Gastroesophageal sphincter (tissue), 4 donors: ENCODE results near the gene SLAMF1. TPM values are rescaled to one million over a fixed set of nuclear protein-coding genes. Genes with fewer than 3 reads are reported as not detected.

Experiments
- ATAC-seq: fragments of 150-250 bp; one replicate; pipeline ENCODE4 v1.9.1; 2016; ENCODE audit warnings: mild to moderate bottlenecking, moderate library complexity
- H3K27ac ChIP-seq, 4 donors: fragments of 200-600 bp; sonication (generic) in 3 of 4; 1 replicate in 3 of 4; 2 replicates in 1 of 4; pipeline ENCODE4 v1.5.1; 2016 to 2019
- H3K27me3 ChIP-seq: fragments of 200-600 bp; sonication (generic); one replicate; pipeline ENCODE4 v1.5.1; 2019
- H3K36me3 ChIP-seq, 2 donors: fragments of 200-600 bp; sonication (generic); one replicate each; pipeline ENCODE4 v1.5.1; 2019; ENCODE audit warnings: control low read depth in 1 of 2
- H3K4me1 ChIP-seq, 3 donors: fragments of 200-600 bp; sonication (generic); 1 replicate in 2 of 3; 2 replicates in 1 of 3; pipeline ENCODE4 v1.5.1; 2016 to 2019; ENCODE audit warnings: control low read depth in 2 of 3
- H3K4me3 ChIP-seq, 2 donors: fragments of 200-600 bp; sonication (generic); one replicate each; pipeline ENCODE4 v1.5.1; 2019; ENCODE audit warnings: mild to moderate bottlenecking in 1 of 2, moderate library complexity in 1 of 2
- H3K9me3 ChIP-seq, 3 donors: fragments of 200-600 bp; sonication (generic); one replicate each; pipeline ENCODE4 v1.5.1; 2017 to 2019; ENCODE audit warnings: control low read depth in 2 of 3
- EP300 ChIP-seq: sonication (generic); formaldehyde crosslinking; IDR thresholded peaks from one replicate; pipeline ENCODE4 v1.6.1; 2017; ENCODE audit warnings: antibody characterized with exemption, mild to moderate bottlenecking
- POLR2A ChIP-seq, 2 donors: fragments of 450-650 bp; IDR thresholded peaks; one replicate each; pipeline ENCODE4 v1.6.1; 2017; ENCODE audit warnings: antibody characterized with exemption in 2 of 2, mild to moderate bottlenecking in 2 of 2, moderate library complexity in 1 of 2
- POLR2AphosphoS5 ChIP-seq: sonication (generic); formaldehyde crosslinking; IDR thresholded peaks from one replicate; pipeline ENCODE4 v1.6.1; 2017; ENCODE audit warnings: antibody characterized with exemption
- WGBS, 2 donors: methylation state at CpG; one replicate each; pipeline ENCODE4 v1.1.5; 2018; ENCODE audit warnings: low coverage in 1 of 2; 5-methylcytosine and 5-hydroxymethylcytosine counted together
- total RNA-seq, 4 donors: library from RNA; depleted of rRNA; stranded (reverse); fragments of >200 nt; gene quantifications; one replicate each; pipeline ENCODE4 v1.1.0, GENCODE V29; 2016
- TF ChIP-seq, protein P1 (sequence below), 4 experiments: fragments of 200-600 bp in 2 of 4; fragments of 450-650 bp in 2 of 4; sonication (generic) in 1 of 4; IDR thresholded peaks; one replicate each; pipeline ENCODE4 v1.5.1; 2017 to 2019; ENCODE audit warnings: antibody characterized with exemption in 4 of 4, mild to moderate bottlenecking in 2 of 4, moderate library complexity in 2 of 4

Gene SLAMF1
- total RNA-seq, 4 donors from 2014 or later: 0.12 to 2.8 (median 1.2) TPM; not detected in 1

DNA sequence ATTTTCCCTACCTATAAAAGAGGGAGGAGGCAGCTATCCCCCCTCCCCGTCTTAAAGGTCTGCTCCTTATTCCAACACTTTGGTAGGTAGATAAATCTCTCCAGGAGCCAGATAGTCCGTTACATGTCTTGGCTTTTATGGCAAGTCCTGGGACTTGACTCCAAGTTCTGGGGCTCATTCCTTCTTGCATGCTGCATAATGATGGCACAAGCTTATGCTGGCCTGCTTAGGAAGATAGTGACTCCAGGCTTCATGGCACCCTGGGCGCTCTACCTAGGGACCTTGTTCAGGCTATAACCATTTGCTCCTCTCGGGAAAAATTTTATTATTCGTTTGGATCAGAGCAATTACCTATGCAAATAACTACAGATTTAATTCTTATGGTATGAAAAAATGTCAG lies 3.7 kb downstream of the SLAMF1 start:
- peaks cover 4% of the 10 kb centered on the region for H3K27me3 ChIP-seq
- H3K36me3 ChIP-seq: no peaks in the 10 kb centered on the region
- ATAC-seq: no peak
- TF ChIP-seq EP300: no peak
- TF ChIP-seq POLR2A (IDR thresholded peaks at IDR 0.05): no peak
- TF ChIP-seq, protein P1, sequence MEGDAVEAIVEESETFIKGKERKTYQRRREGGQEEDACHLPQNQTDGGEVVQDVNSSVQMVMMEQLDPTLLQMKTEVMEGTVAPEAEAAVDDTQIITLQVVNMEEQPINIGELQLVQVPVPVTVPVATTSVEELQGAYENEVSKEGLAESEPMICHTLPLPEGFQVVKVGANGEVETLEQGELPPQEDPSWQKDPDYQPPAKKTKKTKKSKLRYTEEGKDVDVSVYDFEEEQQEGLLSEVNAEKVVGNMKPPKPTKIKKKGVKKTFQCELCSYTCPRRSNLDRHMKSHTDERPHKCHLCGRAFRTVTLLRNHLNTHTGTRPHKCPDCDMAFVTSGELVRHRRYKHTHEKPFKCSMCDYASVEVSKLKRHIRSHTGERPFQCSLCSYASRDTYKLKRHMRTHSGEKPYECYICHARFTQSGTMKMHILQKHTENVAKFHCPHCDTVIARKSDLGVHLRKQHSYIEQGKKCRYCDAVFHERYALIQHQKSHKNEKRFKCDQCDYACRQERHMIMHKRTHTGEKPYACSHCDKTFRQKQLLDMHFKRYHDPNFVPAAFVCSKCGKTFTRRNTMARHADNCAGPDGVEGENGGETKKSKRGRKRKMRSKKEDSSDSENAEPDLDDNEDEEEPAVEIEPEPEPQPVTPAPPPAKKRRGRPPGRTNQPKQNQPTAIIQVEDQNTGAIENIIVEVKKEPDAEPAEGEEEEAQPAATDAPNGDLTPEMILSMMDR (IDR thresholded peaks at IDR 0.05): no peak
- TF ChIP-seq POLR2AphosphoS5: no peak
- H3K27ac ChIP-seq: no peak overlapping the region
- H3K4me1 ChIP-seq: no peaks in the 10 kb centered on the region
- H3K9me3 ChIP-seq: no peaks in the 10 kb centered on the region
- H3K4me3 ChIP-seq: no peak overlapping the region
- WGBS, 2 donors: 66 to 84% methylated on average over 4 to 5 of the region's 5 CpGs

DNA sequence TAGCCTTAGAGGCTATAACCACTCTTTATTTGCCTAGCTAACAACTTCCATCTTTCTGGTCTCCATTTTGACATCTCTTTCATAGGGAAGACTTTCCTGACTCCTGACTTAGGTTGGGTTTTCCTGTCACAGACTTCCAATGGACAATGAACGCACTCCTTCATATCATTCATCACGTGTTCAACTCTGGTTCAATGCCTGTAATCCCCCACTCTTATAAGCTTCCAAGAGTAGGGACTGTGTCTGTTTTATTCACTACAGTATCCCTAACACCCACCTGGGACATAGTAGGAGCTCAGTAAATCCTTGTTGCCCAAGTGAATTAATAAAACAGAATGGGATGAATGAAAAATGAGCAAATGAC lies 4.6 kb downstream of the SLAMF1 start:
- no peaks in the 10 kb centered on the region for H3K9me3 ChIP-seq
- TF ChIP-seq POLR2A (IDR thresholded peaks at IDR 0.05): no peak
- TF ChIP-seq EP300: no peak
- TF ChIP-seq, protein P1 (IDR thresholded peaks at IDR 0.05): no peak
- no peak for TF ChIP-seq POLR2AphosphoS5
- H3K36me3 ChIP-seq: no peaks in the 10 kb centered on the region
- no peak for ATAC-seq
- H3K27ac ChIP-seq: no peak overlapping the region
- H3K4me1 ChIP-seq: no peaks in the 10 kb centered on the region
- H3K27me3 ChIP-seq: peaks cover 4% of the 10 kb centered on the region
- 83 to 94% methylated on average over 2 of the region's 2 CpGs for WGBS, 2 donors
- no peak overlapping the region for H3K4me3 ChIP-seq

DNA sequence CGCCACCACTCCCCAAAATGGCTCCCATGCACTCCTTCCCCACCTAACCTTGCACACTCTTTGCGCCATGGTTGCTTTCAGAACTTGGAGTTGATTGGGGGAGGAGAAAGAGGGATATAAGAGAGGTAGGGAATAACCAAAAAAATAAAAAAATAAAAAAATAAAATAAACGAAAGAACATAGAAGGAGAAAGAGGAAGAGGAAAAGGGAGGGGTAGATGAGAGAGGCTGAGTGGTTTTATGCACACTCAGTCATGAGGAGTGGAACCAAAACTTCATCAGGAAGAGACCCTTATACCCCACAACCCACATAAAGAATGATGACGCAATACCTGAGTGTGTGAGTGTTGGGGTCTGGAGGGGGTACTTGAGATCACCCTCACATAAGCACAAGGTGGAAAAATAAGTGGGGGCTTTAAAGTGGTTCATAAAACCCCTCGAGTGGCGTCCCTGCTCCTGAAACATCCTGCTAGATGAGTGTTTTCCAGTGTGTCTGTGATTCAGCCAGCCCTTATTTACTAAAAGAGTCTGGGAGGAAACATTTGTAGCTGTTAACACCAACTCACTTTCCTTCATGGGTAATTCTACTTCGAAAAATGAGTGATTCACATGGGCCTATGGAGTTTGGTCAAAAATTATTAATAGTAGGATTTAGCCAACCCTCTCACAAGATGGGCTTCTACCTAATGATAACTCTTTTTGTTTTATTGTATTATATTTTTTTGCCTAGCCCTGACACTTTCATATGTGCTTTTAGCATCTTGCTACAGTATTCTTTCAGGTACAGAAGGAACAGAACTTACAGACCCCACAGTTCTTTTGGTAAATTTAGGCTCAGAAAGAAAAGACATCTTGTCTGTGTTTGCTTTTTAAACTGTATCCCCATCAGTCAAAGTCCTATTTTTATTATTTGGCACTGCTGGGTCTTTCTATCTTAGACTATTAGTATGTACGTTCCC lies 5.2 kb downstream of the SLAMF1 start:
- H3K36me3 ChIP-seq: no peaks in the 10 kb centered on the region
- peaks cover 4% of the 10 kb centered on the region for H3K27me3 ChIP-seq
- H3K4me3 ChIP-seq: no peak overlapping the region
- no peaks in the 10 kb centered on the region for H3K9me3 ChIP-seq
- ATAC-seq: no peak
- TF ChIP-seq POLR2A (IDR thresholded peaks at IDR 0.05) (no peak), POLR2AphosphoS5 (no peak), EP300 (no peak)
- TF ChIP-seq, protein P1 (IDR thresholded peaks at IDR 0.05): no peak
- no peak overlapping the region for H3K27ac ChIP-seq
- 73 to 81% methylated on average over 7 to 8 of the region's 8 CpGs for WGBS, 2 donors
- no peaks in the 10 kb centered on the region for H3K4me1 ChIP-seq

DNA sequence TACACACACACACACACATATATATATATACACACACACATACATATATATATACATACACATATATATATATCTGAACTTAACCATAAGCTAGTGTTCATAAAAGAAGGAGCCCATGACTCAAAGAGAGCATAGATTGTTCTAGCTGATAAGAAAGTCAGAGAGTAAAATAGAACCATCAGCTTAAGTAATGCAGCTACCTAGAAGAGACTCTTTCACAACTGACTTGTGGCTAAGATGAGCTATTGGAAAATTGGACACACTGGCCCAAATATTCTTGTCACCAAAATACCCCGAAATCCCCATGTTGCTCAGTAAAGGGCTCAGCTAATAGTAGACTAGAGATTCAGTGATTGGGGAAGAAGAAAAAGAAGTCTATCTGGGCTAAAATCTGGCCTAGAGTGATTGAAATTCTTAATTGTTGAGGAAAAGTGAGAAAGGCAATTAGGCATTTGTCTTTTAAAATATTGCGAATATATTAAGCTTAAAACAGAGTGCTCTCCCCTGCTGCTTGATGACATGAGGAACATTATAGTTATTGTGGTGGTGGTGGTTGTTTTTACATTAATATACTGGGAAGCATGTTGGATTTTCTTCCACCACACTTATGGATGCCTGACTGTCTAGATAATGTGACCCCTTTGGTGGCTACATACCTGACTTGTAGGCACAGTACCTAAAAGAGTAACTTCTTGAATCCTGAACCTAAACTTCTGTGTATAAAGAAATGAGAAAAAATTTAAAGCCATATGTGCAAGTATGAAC lies 6.3 kb downstream of the SLAMF1 start:
- H3K4me3 ChIP-seq: no peak overlapping the region
- no peak for ATAC-seq
- TF ChIP-seq EP300 (no peak), POLR2A (IDR thresholded peaks at IDR 0.05) (no peak), POLR2AphosphoS5 (no peak)
- TF ChIP-seq, protein P1 (IDR thresholded peaks at IDR 0.05): no peak
- peaks cover 4% of the 10 kb centered on the region for H3K27me3 ChIP-seq
- H3K27ac ChIP-seq: no peak overlapping the region
- H3K9me3 ChIP-seq: no peaks in the 10 kb centered on the region
- H3K4me1 ChIP-seq: no peaks in the 10 kb centered on the region
- H3K36me3 ChIP-seq: no peaks in the 10 kb centered on the region
- 87 to 92% methylated on average over 2 of the region's 2 CpGs for WGBS, 2 donors
